ENCODE measurements around the gene SNX22. TPM values are rescaled to one million over a fixed set of nuclear protein-coding genes. Genes with fewer than 3 reads are reported as not detected.

Gene SNX22
- total RNA-seq, 2 experiments from 2014 or later = 0.14 to 0.19 TPM

DNA sequence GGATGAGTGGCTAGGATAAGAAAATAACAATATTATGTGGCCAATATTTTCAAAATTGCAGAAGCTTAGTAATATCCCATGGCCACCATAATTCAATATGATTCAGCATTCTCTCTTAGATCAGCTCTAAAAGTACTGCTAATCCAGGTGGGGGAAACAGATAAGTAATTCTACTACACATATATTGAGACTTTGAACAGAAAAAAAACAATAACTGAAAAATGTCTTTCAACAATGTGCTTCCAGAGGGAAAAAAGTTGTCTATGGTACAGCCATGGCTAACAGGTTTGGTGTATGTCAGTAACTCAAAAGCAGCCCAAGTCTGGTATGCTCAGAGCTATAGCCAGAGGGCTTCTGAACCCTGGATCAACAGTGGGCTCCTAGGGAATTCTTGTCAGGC is 53.7 kb downstream of the SNX22 start:
- no peak overlapping the region for H3K4me3 Mint-ChIP-seq
- no peaks in the 10 kb centered on the region for H3K9me3 ChIP-seq (ENCODE audit: control insufficient read depth in 1 of 2, insufficient read depth in 1 of 2, low read length in 2 of 2)
- H3K36me3 ChIP-seq (ENCODE audit: insufficient read depth, low read length) = peaks cover 40% of the 10 kb centered on the region
- no peak for DNase-seq
- no peak overlapping the region for H3K4me3 ChIP-seq (ENCODE audit: low read length)
- no peak overlapping the region for H3K27ac Mint-ChIP-seq
- CTCF ChIA-PET = no interaction called here
- no peaks in the 10 kb centered on the region for H3K4me1 ChIP-seq (ENCODE audit: insufficient read depth, low read length)
- POLR2A ChIA-PET = no interaction called here
- peaks cover 62% of the 10 kb centered on the region for H3K36me3 Mint-ChIP-seq (ENCODE audit: low read depth)
- H3K9me3 Mint-ChIP-seq = no peaks in the 10 kb centered on the region
- H3K4me1 Mint-ChIP-seq (ENCODE audit: low read depth) = no peaks in the 10 kb centered on the region
- no peak overlapping the region for H3K27ac ChIP-seq (ENCODE audit: low read depth in 1 of 2, low read length in 2 of 2)
- intact Hi-C loops (cut with DNase I, micrococcal nuclease) = loop anchor here (5.0 kb wide), 2 partner anchors 447 to 522 kb away; no protein-coding TSS in a partner anchor
- ATAC-seq (ENCODE audit: poor library complexity) = no peak
- TF ChIP-seq, protein P1, sequence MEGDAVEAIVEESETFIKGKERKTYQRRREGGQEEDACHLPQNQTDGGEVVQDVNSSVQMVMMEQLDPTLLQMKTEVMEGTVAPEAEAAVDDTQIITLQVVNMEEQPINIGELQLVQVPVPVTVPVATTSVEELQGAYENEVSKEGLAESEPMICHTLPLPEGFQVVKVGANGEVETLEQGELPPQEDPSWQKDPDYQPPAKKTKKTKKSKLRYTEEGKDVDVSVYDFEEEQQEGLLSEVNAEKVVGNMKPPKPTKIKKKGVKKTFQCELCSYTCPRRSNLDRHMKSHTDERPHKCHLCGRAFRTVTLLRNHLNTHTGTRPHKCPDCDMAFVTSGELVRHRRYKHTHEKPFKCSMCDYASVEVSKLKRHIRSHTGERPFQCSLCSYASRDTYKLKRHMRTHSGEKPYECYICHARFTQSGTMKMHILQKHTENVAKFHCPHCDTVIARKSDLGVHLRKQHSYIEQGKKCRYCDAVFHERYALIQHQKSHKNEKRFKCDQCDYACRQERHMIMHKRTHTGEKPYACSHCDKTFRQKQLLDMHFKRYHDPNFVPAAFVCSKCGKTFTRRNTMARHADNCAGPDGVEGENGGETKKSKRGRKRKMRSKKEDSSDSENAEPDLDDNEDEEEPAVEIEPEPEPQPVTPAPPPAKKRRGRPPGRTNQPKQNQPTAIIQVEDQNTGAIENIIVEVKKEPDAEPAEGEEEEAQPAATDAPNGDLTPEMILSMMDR (IDR thresholded peaks at IDR 0.05) = no peak
- no peaks in the 10 kb centered on the region for H3K27me3 ChIP-seq (ENCODE audit: control insufficient read depth in 1 of 2, insufficient read depth in 2 of 2, low read length in 2 of 2)
- H3K27me3 Mint-ChIP-seq = no peaks in the 10 kb centered on the region

Other genes with a start within 250 kb of the SNX22 start
- gene DAPK2, start 105.2 kb upstream of the SNX22 start, total RNA-seq = 1 to 10 TPM; 1.3 to 1.6 TPM
- 10 to 100 TPM; 10.9 to 12.2 TPM for gene CIAO2A, start 57.9 kb upstream of the SNX22 start, total RNA-seq
- gene SNX1, start 55.7 kb upstream of the SNX22 start, total RNA-seq = 10 to 100 TPM; 57.0 to 61.1 TPM
- gene PPIB, start 11.3 kb downstream of the SNX22 start, total RNA-seq = 100 to 1,000 TPM; 167 to 169 TPM
- gene CSNK1G1, start 204.4 kb downstream of the SNX22 start, total RNA-seq = 10 to 100 TPM; 12.2 to 13.7 TPM
- under 1 TPM; 0.80 to 0.84 TPM for gene PCLAF, start 229.7 kb downstream of the SNX22 start, total RNA-seq
- 10 to 100 TPM in 1 of 2 experiments, 1 to 10 TPM in 1; 9.6 to 10.7 TPM for gene TRIP4, start 236.1 kb downstream of the SNX22 start, total RNA-seq

Data from CD4-positive, alpha-beta T cell (primary cell).